Mucosa of descending colon (tissue), 3 donors: ENCODE results near the gene GANC. TPM values are rescaled to one million over a fixed set of nuclear protein-coding genes. Genes with fewer than 3 reads are reported as not detected.
"Not testable (repeated sequence)": the region's sequence is repeated elsewhere in the genome, so short reads cannot be mapped to it uniquely, and the experiment has no call there.

Experiments used
- ATAC-seq: fragments of 200-7000 bp; cut with Tn5 transposase; one replicate; pipeline ENCODE4 v1.9.1; 2020; ENCODE audit warnings: mild to moderate bottlenecking, moderate library complexity
- DNase-seq, 3 donors: peaks; one replicate each; pipeline ENCODE4 v3.0.0-alpha.2; 2020
- H3K36me3 ChIP-seq: fragments of 200-600 bp; one replicate; pipeline ENCODE4 v1.8.0; 2021; ENCODE audit warnings: low read depth, mild to moderate bottlenecking
- H3K4me1 ChIP-seq: fragments of 200-600 bp; one replicate; pipeline ENCODE4 v1.8.0; 2021; ENCODE audit warnings: low read depth, mild to moderate bottlenecking
- H3K4me3 ChIP-seq: fragments of 200-600 bp; one replicate; pipeline ENCODE4 v1.8.0; 2021; ENCODE audit warnings: mild to moderate bottlenecking
- H3K9me3 ChIP-seq: fragments of 200-600 bp; one replicate; pipeline ENCODE4 v1.8.0; 2021; ENCODE audit warnings: mild to moderate bottlenecking
- CTCF ChIP-seq: fragments of 200-600 bp; IDR thresholded peaks from one replicate; pipeline ENCODE4 v1.8.0; 2022; ENCODE audit warnings: antibody characterized with exemption, mild to moderate bottlenecking
- intact Hi-C, 2 donors: fragments of 100-400 bp; cut with DNase I in 1 of 2; cut with micrococcal nuclease in 1 of 2; formaldehyde crosslinking; loops; one replicate each; pipeline versions ENCODE4 v1.11.0 to v1.11.1; 2022; cut with DNase I, micrococcal nuclease
- total RNA-seq, 3 donors: library from RNA; stranded (reverse); fragmentation: NEBNext Ultra II Directional in 2 of 3; extraction: Animal tissue kit (Norgen Biotek cat#: 25700) in 2 of 3; gene quantifications; one replicate each; pipeline versions ENCODE4 v1.2.1 to v1.2.4, GENCODE V29; 2021 to 2023
- donor health status: DM: no; HTN: no; CAD: no; lungs with moderate emphysema.
- donor health status: DM: no; HTN: no; CAD: no.
- donor health status: DM: no; HTN: yes; CAD: no.

GANC gene
- total RNA-seq, 3 donors from 2014 or later: 41.9 to 51.6 (median 51.3) TPM

- H3K36me3 ChIP-seq: no peaks in the 10 kb centered on the region
- intact Hi-C loops: no loop called here
- ATAC-seq: no peak
These were observed 33.7 kb downstream of the GANC start for GRCh38 chr15:42306681-42307080.

GRCh38 chr15:42313463-42313862 lies 40.5 kb downstream of the GANC start:
- no peak overlapping the region for H3K4me3 ChIP-seq
- no peaks in the 10 kb centered on the region for H3K36me3 ChIP-seq
- no peak for DNase-seq
- no peak for ATAC-seq
- intact Hi-C loops: no loop called here
- no peaks in the 10 kb centered on the region for H3K9me3 ChIP-seq
- no peak for TF ChIP-seq CTCF
- H3K4me1 ChIP-seq: no peaks in the 10 kb centered on the region

More at GRCh38 chr15:42306681-42307080, 33.7 kb downstream of the GANC start:
- no peak overlapping the region for H3K4me3 ChIP-seq
- no peak for DNase-seq
- TF ChIP-seq CTCF: no peak
- H3K9me3 ChIP-seq: no peaks in the 10 kb centered on the region
- no peaks in the 10 kb centered on the region for H3K4me1 ChIP-seq

GRCh38 chr15:42314818-42315217 lies 41.8 kb downstream of the GANC start:
- Histone ChIP-seq H3K4me3 (no peak overlapping the region), H3K36me3 (no peaks in the 10 kb centered on the region), H3K9me3 (no peaks in the 10 kb centered on the region), H3K4me1 (no peaks in the 10 kb centered on the region)
- no peak for TF ChIP-seq CTCF
- intact Hi-C loops: no loop called here
- DNase-seq (no peak), ATAC-seq (no peak)

- H3K36me3 ChIP-seq: no peaks in the 10 kb centered on the region
- no peaks in the 10 kb centered on the region for H3K9me3 ChIP-seq
- intact Hi-C loops: no loop called here
- DNase-seq (no peak), ATAC-seq (no peak)
- H3K4me3 ChIP-seq: no peak overlapping the region
- TF ChIP-seq CTCF: no peak
- no peaks in the 10 kb centered on the region for H3K4me1 ChIP-seq
These were observed 42.5 kb downstream of the GANC start for GRCh38 chr15:42315521-42315920.

- H3K36me3 ChIP-seq, intact Hi-C loops, H3K4me1 ChIP-seq, H3K9me3 ChIP-seq, ATAC-seq, H3K4me3 ChIP-seq, DNase-seq: not testable (repeated sequence)
These were observed 43.3 kb downstream of the GANC start for GRCh38 chr15:42316282-42316805.

GRCh38 chr15:42319206-42319605 lies 46.2 kb downstream of the GANC start:
- no peak for DNase-seq
- intact Hi-C loops: no loop called here
- no peaks in the 10 kb centered on the region for H3K36me3 ChIP-seq

More at GRCh38 chr15:42319206-42319605, 46.2 kb downstream of the GANC start:
- H3K4me3 ChIP-seq: no peak overlapping the region
- H3K4me1 ChIP-seq: no peaks in the 10 kb centered on the region
- no peak for ATAC-seq
- no peak for TF ChIP-seq CTCF
- H3K9me3 ChIP-seq: no peaks in the 10 kb centered on the region
